Endothelial cell of umbilical vein (primary cell): ENCODE measurements around the gene CECR2. TPM values are rescaled to one million over a fixed set of nuclear protein-coding genes. Genes with fewer than 3 reads are reported as not detected.

Experiments used
- BruUV-seq: library from RNA; stranded (reverse); fragments of 400-500 nt; replicated peaks from 2 replicates; lab custom pipeline; 2021; lab: Mats Ljungman, UMichigan
- CTCF ChIA-PET: fragments of 300-600, 350-600 bp; sonication (Branson Sonifier 250); formaldehyde crosslinking; loops from one replicate; lab custom pipeline; 2021; ENCODE audit warnings: antibody characterized with exemption, inconsistent platforms; lab: Charles Lee
- POLR2A ChIA-PET: fragments of 300-600, 350-600 bp; sonication (Branson Sonifier 250); formaldehyde crosslinking; loops from one replicate; lab custom pipeline; 2021; ENCODE audit warnings: antibody characterized with exemption, inconsistent platforms; lab: Charles Lee
- DNase-seq: peaks from one replicate; pipeline ENCODE4 v3.0.0-alpha.2; 2011; ENCODE audit warnings: low read depth, low spot score
- FAIRE-seq: peaks from 2 replicates; lab custom pipeline; 2011; peaks lifted over from hg19 to GRCh38; lab: Jason Lieb, UNC
- H2AFZ ChIP-seq: 2 replicates; pipeline ENCODE4 v1.6.0; 2012; ENCODE audit warnings: low read depth, low read length, control low read depth, inconsistent platforms
- H3K27ac ChIP-seq: 2 replicates; pipeline ENCODE4 v1.5.1; 2011; ENCODE audit warnings: low read depth, mild to moderate bottlenecking, control low read depth, low read length, moderate library complexity; ENCODE audit not compliant: insufficient read depth
- H3K27me3 ChIP-seq, 2 experiments: 2 replicates each; pipeline versions ENCODE4 v1.6.0 to v1.6.1; 2011; ENCODE audit warnings: low read length in 2 of 2, mixed read lengths in 1 of 2; ENCODE audit not compliant: control insufficient read depth in 2 of 2, insufficient read depth in 2 of 2
- H3K36me3 ChIP-seq, 2 experiments: 2 replicates in 1 of 2; 3 replicates in 1 of 2; pipeline ENCODE4 v1.5.1; 2011; ENCODE audit warnings: low read length in 2 of 2, mild to moderate bottlenecking in 1 of 2, moderate library complexity in 1 of 2; ENCODE audit not compliant: control insufficient read depth in 2 of 2, insufficient read depth in 2 of 2; ENCODE audit errors: extremely low read depth in 1 of 2
- H3K4me1 ChIP-seq: 3 replicates; pipeline ENCODE4 v1.5.1; 2011; ENCODE audit warnings: mild to moderate bottlenecking, low read length; ENCODE audit not compliant: control insufficient read depth, insufficient read depth; ENCODE audit errors: extremely low read depth
- H3K4me2 ChIP-seq: 2 replicates; pipeline ENCODE4 v1.6.1; 2011; ENCODE audit warnings: low read length, control low read depth, mixed read lengths; ENCODE audit not compliant: insufficient read depth
- H3K4me3 ChIP-seq, 3 experiments: fragments of 200-600 bp in 1 of 3; sonication (generic), shearing (Covaris generic) in 1 of 3; replicated peaks in 1 of 3; 2 replicates each; pipeline ENCODE4 v1.5.1; 2011 to 2016; ENCODE audit warnings: control low read depth in 3 of 3, low read length in 3 of 3, mild to moderate bottlenecking in 2 of 3, inconsistent platforms in 1 of 3, low read depth in 1 of 3, moderate library complexity in 1 of 3; ENCODE audit not compliant: insufficient read depth in 1 of 3
- H3K79me2 ChIP-seq: 2 replicates; pipeline ENCODE4 v1.6.0; 2012; ENCODE audit warnings: low read length, inconsistent platforms; ENCODE audit not compliant: control insufficient read depth, insufficient read depth
- H3K9ac ChIP-seq: replicated peaks from 2 replicates; pipeline ENCODE3; 2011; ENCODE audit warnings: low read length, control low read depth; ENCODE audit not compliant: insufficient read depth; ENCODE audit errors: extremely low read depth
- H3K9me1 ChIP-seq: replicated peaks from 3 replicates; pipeline ENCODE4 v1.6.0; 2011; ENCODE audit warnings: mild to moderate bottlenecking, low read length; ENCODE audit not compliant: control insufficient read depth, insufficient read depth; ENCODE audit errors: extremely low read depth
- H3K9me3 ChIP-seq: replicated peaks from 2 replicates; pipeline ENCODE4 v1.5.1; 2012; ENCODE audit warnings: low read length, inconsistent platforms; ENCODE audit not compliant: control insufficient read depth, insufficient read depth
- H4K20me1 ChIP-seq: replicated peaks from 2 replicates; pipeline ENCODE3; 2011; ENCODE audit warnings: mild to moderate bottlenecking, low read length; ENCODE audit not compliant: control insufficient read depth, insufficient read depth; ENCODE audit errors: extremely low read depth
- CTCF ChIP-seq, 2 donors: IDR thresholded peaks; 1 replicate in 1 of 2; 2 replicates in 1 of 2; pipeline ENCODE4 v1.5.1; 2011; ENCODE audit warnings: low read length in 2 of 2, mild to moderate bottlenecking in 2 of 2, moderate library complexity in 2 of 2, control low read depth in 1 of 2, inconsistent platforms in 1 of 2, low read depth in 1 of 2; ENCODE audit not compliant: insufficient read depth in 1 of 2; ENCODE audit errors: extremely low read depth in 1 of 2
- EZH2 ChIP-seq: IDR thresholded peaks from 2 replicates; pipeline ENCODE4 v1.6.1; 2012; ENCODE audit warnings: borderline replicate concordance, low read depth, mild to moderate bottlenecking, moderate library complexity, low read length, inconsistent platforms; ENCODE audit not compliant: severe bottlenecking
- FOS ChIP-seq: IDR thresholded peaks from 2 replicates; pipeline ENCODE4 v1.6.1; 2011; ENCODE audit warnings: mild to moderate bottlenecking, low read length, moderate library complexity, borderline replicate concordance; ENCODE audit not compliant: insufficient read depth
- GATA2 ChIP-seq: IDR thresholded peaks from 2 replicates; pipeline ENCODE4 v1.7.0; 2011; ENCODE audit warnings: low read depth, mild to moderate bottlenecking, moderate library complexity, mixed read lengths, low read length; ENCODE audit not compliant: insufficient read length, insufficient read depth
- JUN ChIP-seq: IDR thresholded peaks from 2 replicates; pipeline ENCODE4 v1.6.1; 2011; ENCODE audit warnings: borderline replicate concordance, low read depth; ENCODE audit not compliant: insufficient read length, insufficient read depth
- MAX ChIP-seq: IDR thresholded peaks from 2 replicates; pipeline ENCODE4 v1.6.1; 2011; ENCODE audit not compliant: insufficient read depth, insufficient read length
- MYC ChIP-seq: IDR thresholded peaks from one replicate; pipeline ENCODE4 v1.6.1; 2011; ENCODE audit warnings: mild to moderate bottlenecking, low read depth, low read length
- POLR2A ChIP-seq: IDR thresholded peaks from 2 replicates; pipeline ENCODE4 v1.6.1; 2012; ENCODE audit warnings: low read depth, mild to moderate bottlenecking, control low read depth, low read length
- POLR2AphosphoS5 ChIP-seq: IDR thresholded peaks from 2 replicates; pipeline ENCODE4 v1.6.1; 2012; ENCODE audit warnings: low read depth, mild to moderate bottlenecking, control low read depth, low read length, moderate library complexity; ENCODE audit not compliant: insufficient read depth
- dilution Hi-C: fragments of 300-500 bp; cut with MboI; formaldehyde crosslinking; loops from one replicate; pipeline ENCODE4 v1.15.0; 2019; ENCODE audit warnings: low sequenced_read_pairs; ENCODE audit not compliant: extremely low pct_ligation_motif_present
- intact Hi-C: fragments of 100-400 bp; cut with micrococcal nuclease; formaldehyde crosslinking; loops from one replicate; pipeline ENCODE4 v1.10.0; 2022
- polyA plus RNA-seq, 4 experiments: library from polyadenylated mRNA; depleted of rRNA in 3 of 4; stranded (reverse) in 3 of 4; unstranded in 1 of 4; fragments of >200 nt; gene quantifications; 2 replicates each; pipeline versions ENCODE4 v1.2.1 to v1.2.3, GENCODE V29; 2011 to 2012; ENCODE audit warnings: missing spikeins in 1 of 4
- total RNA-seq: library from RNA; stranded (reverse); gene quantifications from 2 replicates; pipeline ENCODE4 v1.2.3, GENCODE V29; 2021

Gene CECR2
- total and polyA plus RNA-seq, 2 donors (not counting 3 experiments of a cell fraction or from before 2014, with no cell fraction given) = 0.01 TPM; not detected in 1

- CTCF ChIA-PET = no interaction called here
These were observed 72.1 kb downstream of the CECR2 start for GRCh38 chr22:17441326-17441725.

More at GRCh38 chr22:17441326-17441725, 72.1 kb downstream of the CECR2 start:
- H3K27me3 ChIP-seq = peaks cover 5% of the 10 kb centered on the region in 2 experiments
- no TSS peak for BruUV-seq
- no peaks in the 10 kb centered on the region for H3K9me1 ChIP-seq
- TF ChIP-seq MAX (no peak), FOS (no peak), GATA2 (no peak), JUN (no peak), MYC (no peak), EZH2 (no peak), POLR2A (no peak), CTCF (IDR thresholded peaks at IDR 0.05; ENCODE audit: extremely low read depth in 1 of 2, insufficient read depth in 1 of 2, low read depth in 1 of 2, low read length in 2 of 2) (no peak), POLR2AphosphoS5 (no peak)
- no peak for FAIRE-seq
- H3K4me2 ChIP-seq = no peak overlapping the region
- POLR2A ChIA-PET = no interaction called here
- no peak for DNase-seq
- H3K36me3 ChIP-seq = no peaks in the 10 kb centered on the region
- no peaks in the 10 kb centered on the region for H3K79me2 ChIP-seq
- intact Hi-C loops = no loop called here
- H4K20me1 ChIP-seq = no peaks in the 10 kb centered on the region
- H3K4me3 ChIP-seq = no peak overlapping the region
- H3K9ac ChIP-seq = no peak overlapping the region
- dilution Hi-C loops = no loop called here
- no peak overlapping the region for H3K27ac ChIP-seq
- H3K9me3 ChIP-seq = no peaks in the 10 kb centered on the region
- peaks cover 3% of the 10 kb centered on the region for H3K4me1 ChIP-seq
- no peak overlapping the region for H2AFZ ChIP-seq
